NCI-H128 (cell line): ENCODE results near the gene MAP3K4.

Source experiments
- DNase-seq: peaks from one replicate; lab custom pipeline; 2025; ENCODE audit not compliant: unreplicated experiment; lab: John Stamatoyannopoulos, UW

The MAP3K4 gene

GRCh38 chr6:161166677-161167076 is 175.1 kb downstream of the MAP3K4 start:
- no peak for DNase-seq
